ENCODE results near the gene RTN4IP1.

DNA sequence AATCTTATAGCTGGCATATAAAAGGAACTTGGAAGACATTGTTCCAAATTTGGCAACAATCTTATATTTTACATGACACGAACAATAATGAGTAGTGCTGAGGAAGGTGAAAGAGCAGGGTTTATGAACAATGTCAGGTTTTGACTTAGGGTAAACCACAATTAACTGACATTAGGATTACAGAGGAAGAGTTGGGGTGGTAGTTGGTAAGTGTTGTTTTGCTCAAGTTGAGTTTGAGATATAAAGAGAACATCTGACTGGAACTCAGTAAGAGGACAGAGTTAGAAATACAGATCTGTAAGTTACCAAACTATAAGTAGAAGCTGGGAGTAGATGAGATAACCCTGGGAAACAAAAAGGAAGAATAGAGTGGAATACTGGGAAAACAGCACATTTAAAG is 15.1 kb downstream of the RTN4IP1 start:
- TF ChIP-seq, protein P1, sequence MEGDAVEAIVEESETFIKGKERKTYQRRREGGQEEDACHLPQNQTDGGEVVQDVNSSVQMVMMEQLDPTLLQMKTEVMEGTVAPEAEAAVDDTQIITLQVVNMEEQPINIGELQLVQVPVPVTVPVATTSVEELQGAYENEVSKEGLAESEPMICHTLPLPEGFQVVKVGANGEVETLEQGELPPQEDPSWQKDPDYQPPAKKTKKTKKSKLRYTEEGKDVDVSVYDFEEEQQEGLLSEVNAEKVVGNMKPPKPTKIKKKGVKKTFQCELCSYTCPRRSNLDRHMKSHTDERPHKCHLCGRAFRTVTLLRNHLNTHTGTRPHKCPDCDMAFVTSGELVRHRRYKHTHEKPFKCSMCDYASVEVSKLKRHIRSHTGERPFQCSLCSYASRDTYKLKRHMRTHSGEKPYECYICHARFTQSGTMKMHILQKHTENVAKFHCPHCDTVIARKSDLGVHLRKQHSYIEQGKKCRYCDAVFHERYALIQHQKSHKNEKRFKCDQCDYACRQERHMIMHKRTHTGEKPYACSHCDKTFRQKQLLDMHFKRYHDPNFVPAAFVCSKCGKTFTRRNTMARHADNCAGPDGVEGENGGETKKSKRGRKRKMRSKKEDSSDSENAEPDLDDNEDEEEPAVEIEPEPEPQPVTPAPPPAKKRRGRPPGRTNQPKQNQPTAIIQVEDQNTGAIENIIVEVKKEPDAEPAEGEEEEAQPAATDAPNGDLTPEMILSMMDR (IDR thresholded peaks at IDR 0.05; ENCODE audit: low read length) = no peak
- no peak for TF ChIP-seq EZH2 (optimal IDR thresholded peaks at IDR 0.05; ENCODE audit: low read depth, low read length)
- TF ChIP-seq EZH2phosphoT487 (IDR thresholded peaks at IDR 0.05; ENCODE audit: low read length) = no peak

Data from MM.1S (cell line).